GM12878 (cell line): Measurements from ENCODE around the gene ITGAL.
"Not testable (repeated sequence)": the region's sequence is repeated elsewhere in the genome, so short reads cannot be mapped to it uniquely, and the experiment has no call there.

Source experiments
- BCL11A ChIP-seq: IDR thresholded peaks from 2 replicates; pipeline ENCODE4 v1.6.1; 2011; ENCODE audit warnings: low read depth, low read length
- BMI1 ChIP-seq: fragments of 450-650 bp; IDR thresholded peaks from 2 replicates; pipeline ENCODE4 v1.6.1; 2016; ENCODE audit warnings: mild to moderate bottlenecking, moderate library complexity, borderline replicate concordance
- BRCA1 ChIP-seq: IDR thresholded peaks from 2 replicates; pipeline ENCODE4 v1.6.1; 2011; ENCODE audit warnings: low read depth, low read length, improper control_type of control experiment
- JUND ChIP-seq: IDR thresholded peaks from 2 replicates; pipeline ENCODE4 v1.6.1; 2012; ENCODE audit warnings: low read depth, mild to moderate bottlenecking, low read length, improper control_type of control experiment, moderate library complexity
- POLR2AphosphoS5 ChIP-seq: IDR thresholded peaks from 2 replicates; pipeline ENCODE4 v1.6.1; 2011; ENCODE audit warnings: mild to moderate bottlenecking, low read length, inconsistent platforms
- RCOR1 ChIP-seq: conservative IDR thresholded peaks from 2 replicates; pipeline ENCODE4 v1.6.1; 2012; ENCODE audit warnings: low read depth, low read length, improper control_type of control experiment
- SMC3 ChIP-seq: IDR thresholded peaks from 2 replicates; pipeline ENCODE4 v1.6.1; 2011; ENCODE audit warnings: low read length, improper control_type of control experiment, borderline replicate concordance
- YY1 ChIP-seq: IDR thresholded peaks from 2 replicates; pipeline ENCODE4 v1.6.1; 2011; ENCODE audit warnings: low read depth, mild to moderate bottlenecking, low read length
- TF ChIP-seq, protein P1 (sequence below): IDR thresholded peaks from 2 replicates; pipeline ENCODE4 v1.6.1; 2011; ENCODE audit warnings: low read depth, low read length, improper control_type of control experiment, borderline replicate concordance
- TF ChIP-seq, protein P2 (sequence below), 3 experiments: IDR thresholded peaks in 2 of 3; conservative IDR thresholded peaks in 1 of 3; 2 replicates each; pipeline ENCODE4 v1.5.1; 2011; ENCODE audit warnings: low read depth in 3 of 3, low read length in 3 of 3, mild to moderate bottlenecking in 3 of 3, control low read depth in 2 of 3, moderate library complexity in 2 of 3, inconsistent platforms in 1 of 3, mixed read lengths in 1 of 3; ENCODE audit not compliant: control insufficient read depth in 2 of 3, insufficient read depth in 1 of 3; ENCODE audit errors: extremely low read depth in 1 of 3

DNA sequence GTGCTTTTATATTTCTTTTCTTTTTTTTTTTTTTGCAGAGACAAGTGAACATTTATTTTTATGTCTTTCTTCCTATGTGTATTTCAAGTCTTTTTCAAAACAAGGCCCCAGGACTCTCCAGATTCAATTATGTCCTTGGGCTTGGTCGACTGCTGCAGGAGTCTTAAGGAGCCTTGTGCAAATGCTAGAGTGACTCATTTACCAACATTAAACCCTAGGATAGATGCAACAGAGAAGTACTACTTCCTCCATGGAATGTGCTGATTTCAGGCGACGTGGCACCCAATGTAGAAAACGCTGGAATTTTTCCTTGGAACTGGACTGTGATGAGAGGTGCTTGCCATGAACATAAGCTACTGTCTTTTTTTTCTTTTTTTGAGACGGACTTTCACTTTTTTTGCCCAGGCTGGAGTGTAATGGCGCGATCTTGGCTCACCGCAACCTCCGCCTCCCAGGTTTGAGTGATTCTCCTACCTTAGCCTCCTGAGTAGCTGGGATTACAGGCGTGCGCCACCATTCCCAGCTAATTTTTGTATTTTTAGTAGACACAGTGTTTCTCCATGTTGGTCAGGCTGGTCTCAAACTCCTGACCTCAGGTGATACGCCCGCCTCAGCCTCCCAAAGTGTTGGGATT lies 64.0 kb downstream of the ITGAL start:
- TF ChIP-seq BCL11A, POLR2AphosphoS5, JUND, YY1, SMC3, BRCA1, RCOR1, BMI1: not testable (repeated sequence)
- TF ChIP-seq, protein P1, sequence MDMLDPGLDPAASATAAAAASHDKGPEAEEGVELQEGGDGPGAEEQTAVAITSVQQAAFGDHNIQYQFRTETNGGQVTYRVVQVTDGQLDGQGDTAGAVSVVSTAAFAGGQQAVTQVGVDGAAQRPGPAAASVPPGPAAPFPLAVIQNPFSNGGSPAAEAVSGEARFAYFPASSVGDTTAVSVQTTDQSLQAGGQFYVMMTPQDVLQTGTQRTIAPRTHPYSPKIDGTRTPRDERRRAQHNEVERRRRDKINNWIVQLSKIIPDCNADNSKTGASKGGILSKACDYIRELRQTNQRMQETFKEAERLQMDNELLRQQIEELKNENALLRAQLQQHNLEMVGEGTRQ: not testable (repeated sequence)
- TF ChIP-seq, protein P2, sequence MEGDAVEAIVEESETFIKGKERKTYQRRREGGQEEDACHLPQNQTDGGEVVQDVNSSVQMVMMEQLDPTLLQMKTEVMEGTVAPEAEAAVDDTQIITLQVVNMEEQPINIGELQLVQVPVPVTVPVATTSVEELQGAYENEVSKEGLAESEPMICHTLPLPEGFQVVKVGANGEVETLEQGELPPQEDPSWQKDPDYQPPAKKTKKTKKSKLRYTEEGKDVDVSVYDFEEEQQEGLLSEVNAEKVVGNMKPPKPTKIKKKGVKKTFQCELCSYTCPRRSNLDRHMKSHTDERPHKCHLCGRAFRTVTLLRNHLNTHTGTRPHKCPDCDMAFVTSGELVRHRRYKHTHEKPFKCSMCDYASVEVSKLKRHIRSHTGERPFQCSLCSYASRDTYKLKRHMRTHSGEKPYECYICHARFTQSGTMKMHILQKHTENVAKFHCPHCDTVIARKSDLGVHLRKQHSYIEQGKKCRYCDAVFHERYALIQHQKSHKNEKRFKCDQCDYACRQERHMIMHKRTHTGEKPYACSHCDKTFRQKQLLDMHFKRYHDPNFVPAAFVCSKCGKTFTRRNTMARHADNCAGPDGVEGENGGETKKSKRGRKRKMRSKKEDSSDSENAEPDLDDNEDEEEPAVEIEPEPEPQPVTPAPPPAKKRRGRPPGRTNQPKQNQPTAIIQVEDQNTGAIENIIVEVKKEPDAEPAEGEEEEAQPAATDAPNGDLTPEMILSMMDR (IDR thresholded peaks at IDR 0.05 in 2 of 3, conservative IDR thresholded peaks at IDR 0.05 in 1 of 3; ENCODE audit: control insufficient read depth in 2 of 3, extremely low read depth in 1 of 3, insufficient read depth in 1 of 3, low read depth in 3 of 3, low read length in 3 of 3): not testable (repeated sequence)
